Hepatocyte (in vitro differentiated cells): ENCODE results near the gene SKIL. TPM values are rescaled to one million over a fixed set of nuclear protein-coding genes. Genes with fewer than 3 reads are reported as not detected.
A peak's percentile ranks its signal among the peaks of the same experiment; 100 is the strongest.

Source experiments
- DNase-seq: peaks from one replicate; pipeline ENCODE4 v3.0.0-alpha.2; 2016; ENCODE audit warnings: low spot score
- H2AFZ ChIP-seq: fragments of 200-600 bp; sonication (generic); 2 replicates; pipeline ENCODE4 v1.6.0; 2016; ENCODE audit warnings: antibody characterized with exemption, mild to moderate bottlenecking
- H3K27ac ChIP-seq: fragments of 200-600 bp; sonication (generic); 2 replicates; pipeline ENCODE4 v1.5.1; 2016; ENCODE audit warnings: mild to moderate bottlenecking
- H3K27me3 ChIP-seq: fragments of 200-600 bp; sonication (generic); 2 replicates; pipeline ENCODE4 v1.6.1; 2016
- H3K36me3 ChIP-seq: fragments of 200-600 bp; sonication (generic); replicated peaks from 2 replicates; pipeline ENCODE4 v1.5.1; 2016; ENCODE audit warnings: low read depth; ENCODE audit not compliant: insufficient read depth
- H3K4me1 ChIP-seq: fragments of 200-600 bp; sonication (generic); 2 replicates; pipeline ENCODE4 v1.5.1; 2016; ENCODE audit warnings: mild to moderate bottlenecking, moderate library complexity; ENCODE audit not compliant: insufficient read depth
- H3K4me2 ChIP-seq: fragments of 200-600 bp; sonication (generic); 2 replicates; pipeline ENCODE4 v1.6.0; 2016
- H3K4me3 ChIP-seq: fragments of 200-600 bp; sonication (generic); 2 replicates; pipeline ENCODE4 v1.5.1; 2016; ENCODE audit warnings: mild to moderate bottlenecking
- H3K79me2 ChIP-seq: fragments of 200-600 bp; sonication (generic); 2 replicates; pipeline ENCODE4 v1.6.0; 2017; ENCODE audit warnings: mild to moderate bottlenecking
- H3K9me2 ChIP-seq: fragments of 200-600 bp; sonication (generic); replicated peaks from 2 replicates; pipeline ENCODE4 v1.6.0; 2017; ENCODE audit warnings: mild to moderate bottlenecking; ENCODE audit not compliant: insufficient read depth
- H3K9me3 ChIP-seq: fragments of 200-600 bp; sonication (generic); 2 replicates; pipeline ENCODE4 v1.5.1; 2016; ENCODE audit warnings: low read depth, mild to moderate bottlenecking
- H4K20me1 ChIP-seq: fragments of 200-600 bp; sonication (generic); 2 replicates; pipeline ENCODE4 v1.6.0; 2016; ENCODE audit warnings: mild to moderate bottlenecking; ENCODE audit not compliant: insufficient read depth, poor library complexity, severe bottlenecking
- EZH2 ChIP-seq: fragments of 200-600 bp; sonication (generic); IDR thresholded peaks from 2 replicates; pipeline ENCODE4 v1.6.1; 2016; ENCODE audit warnings: antibody characterized with exemption, mild to moderate bottlenecking, borderline replicate concordance
- EZH2phosphoT487 ChIP-seq: fragments of 200-600 bp; sonication (generic); IDR thresholded peaks from one replicate; pipeline ENCODE4 v1.6.1; 2018; ENCODE audit warnings: antibody characterized with exemption, mild to moderate bottlenecking, low read depth, moderate library complexity; ENCODE audit not compliant: unreplicated experiment, severe bottlenecking
- WGBS: methylation state at CpG from one replicate; pipeline ENCODE4 v1.1.6; 2016; ENCODE audit warnings: low lambda C conversion rate; ENCODE audit errors: missing lambda C conversion rate; 5-methylcytosine and 5-hydroxymethylcytosine counted together
- polyA plus RNA-seq: library from polyadenylated mRNA; unstranded; fragments of >200 nt; fragmentation: Nextera tagmentation; extraction: Ambion mirVana; gene quantifications from 2 replicates; pipeline ENCODE4 v1.2.1, GENCODE V29; 2016
- total RNA-seq: library from RNA; depleted of rRNA; stranded (reverse); fragments of >200 nt; gene quantifications from 2 replicates; pipeline ENCODE4 v1.2.3, GENCODE V29; 2014
- TF ChIP-seq, protein P1 (sequence below): fragments of 200-600 bp; sonication (generic); IDR thresholded peaks from 2 replicates; pipeline ENCODE4 v1.5.1; 2016; ENCODE audit warnings: antibody characterized with exemption, mild to moderate bottlenecking; ENCODE audit not compliant: poor library complexity

SKIL gene
- total and polyA plus RNA-seq, 2 experiments from 2014 or later: 28.9 to 87.5 TPM

DNA sequence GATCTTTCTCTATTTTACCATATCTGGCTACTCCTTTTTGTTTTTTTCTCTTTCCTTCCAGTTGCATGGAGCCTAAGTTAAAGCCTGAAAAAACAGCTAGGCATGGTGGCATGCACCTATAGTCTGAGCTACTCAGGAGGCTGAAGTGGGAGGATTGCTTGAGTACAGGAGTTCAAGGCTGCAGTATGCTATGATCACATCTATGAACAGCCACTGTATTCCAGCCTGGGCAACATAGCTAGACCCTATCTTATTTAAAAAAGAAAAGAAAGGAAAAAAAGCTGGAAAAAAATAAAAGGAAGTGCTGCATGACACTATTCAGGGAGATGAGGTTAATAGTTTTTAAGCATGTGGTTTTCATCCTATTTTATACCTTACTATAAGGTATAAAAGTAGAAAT lies 4.0 kb upstream of the SKIL start:
- Histone ChIP-seq H3K79me2 (peaks cover 2% of the 10 kb centered on the region), H4K20me1 (no peaks in the 10 kb centered on the region), H3K27ac (no peak overlapping the region), H3K4me2 (no peak overlapping the region), H3K27me3 (no peaks in the 10 kb centered on the region), H3K4me1 (peaks cover 20% of the 10 kb centered on the region), H2AFZ (no peak overlapping the region), H3K9me3 (no peaks in the 10 kb centered on the region), H3K36me3 (no peaks in the 10 kb centered on the region), H3K4me3 (no peak overlapping the region), H3K9me2 (no peaks in the 10 kb centered on the region)
- DNase-seq: no peak
- TF ChIP-seq, protein P1, sequence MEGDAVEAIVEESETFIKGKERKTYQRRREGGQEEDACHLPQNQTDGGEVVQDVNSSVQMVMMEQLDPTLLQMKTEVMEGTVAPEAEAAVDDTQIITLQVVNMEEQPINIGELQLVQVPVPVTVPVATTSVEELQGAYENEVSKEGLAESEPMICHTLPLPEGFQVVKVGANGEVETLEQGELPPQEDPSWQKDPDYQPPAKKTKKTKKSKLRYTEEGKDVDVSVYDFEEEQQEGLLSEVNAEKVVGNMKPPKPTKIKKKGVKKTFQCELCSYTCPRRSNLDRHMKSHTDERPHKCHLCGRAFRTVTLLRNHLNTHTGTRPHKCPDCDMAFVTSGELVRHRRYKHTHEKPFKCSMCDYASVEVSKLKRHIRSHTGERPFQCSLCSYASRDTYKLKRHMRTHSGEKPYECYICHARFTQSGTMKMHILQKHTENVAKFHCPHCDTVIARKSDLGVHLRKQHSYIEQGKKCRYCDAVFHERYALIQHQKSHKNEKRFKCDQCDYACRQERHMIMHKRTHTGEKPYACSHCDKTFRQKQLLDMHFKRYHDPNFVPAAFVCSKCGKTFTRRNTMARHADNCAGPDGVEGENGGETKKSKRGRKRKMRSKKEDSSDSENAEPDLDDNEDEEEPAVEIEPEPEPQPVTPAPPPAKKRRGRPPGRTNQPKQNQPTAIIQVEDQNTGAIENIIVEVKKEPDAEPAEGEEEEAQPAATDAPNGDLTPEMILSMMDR: no peak
- TF ChIP-seq EZH2phosphoT487 (no peak), EZH2 (no peak)

DNA sequence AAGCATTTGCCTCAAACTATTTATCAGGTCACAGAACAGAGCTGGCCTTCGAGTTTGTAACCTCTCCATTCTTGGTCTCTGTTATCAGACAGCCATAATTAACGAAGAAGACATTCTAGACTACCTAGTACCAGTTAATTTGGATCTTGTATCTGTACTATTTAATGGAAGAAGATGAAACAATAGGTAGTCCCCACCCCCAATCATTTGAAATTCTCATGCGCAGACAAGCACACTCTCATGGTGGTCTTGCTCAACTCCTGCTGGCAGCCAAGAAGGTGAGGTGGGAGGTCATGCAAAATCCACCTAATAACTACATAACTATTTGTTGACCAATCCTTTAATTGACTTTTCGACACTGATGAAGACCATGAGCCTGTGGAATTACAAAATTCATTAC lies 2.8 kb upstream of the SKIL start:
- H3K27ac ChIP-seq: peak overlapping the region; percentile 96
- no peak for DNase-seq
- 67% methylated on average over 4 of the region's 4 CpGs for WGBS

DNA sequence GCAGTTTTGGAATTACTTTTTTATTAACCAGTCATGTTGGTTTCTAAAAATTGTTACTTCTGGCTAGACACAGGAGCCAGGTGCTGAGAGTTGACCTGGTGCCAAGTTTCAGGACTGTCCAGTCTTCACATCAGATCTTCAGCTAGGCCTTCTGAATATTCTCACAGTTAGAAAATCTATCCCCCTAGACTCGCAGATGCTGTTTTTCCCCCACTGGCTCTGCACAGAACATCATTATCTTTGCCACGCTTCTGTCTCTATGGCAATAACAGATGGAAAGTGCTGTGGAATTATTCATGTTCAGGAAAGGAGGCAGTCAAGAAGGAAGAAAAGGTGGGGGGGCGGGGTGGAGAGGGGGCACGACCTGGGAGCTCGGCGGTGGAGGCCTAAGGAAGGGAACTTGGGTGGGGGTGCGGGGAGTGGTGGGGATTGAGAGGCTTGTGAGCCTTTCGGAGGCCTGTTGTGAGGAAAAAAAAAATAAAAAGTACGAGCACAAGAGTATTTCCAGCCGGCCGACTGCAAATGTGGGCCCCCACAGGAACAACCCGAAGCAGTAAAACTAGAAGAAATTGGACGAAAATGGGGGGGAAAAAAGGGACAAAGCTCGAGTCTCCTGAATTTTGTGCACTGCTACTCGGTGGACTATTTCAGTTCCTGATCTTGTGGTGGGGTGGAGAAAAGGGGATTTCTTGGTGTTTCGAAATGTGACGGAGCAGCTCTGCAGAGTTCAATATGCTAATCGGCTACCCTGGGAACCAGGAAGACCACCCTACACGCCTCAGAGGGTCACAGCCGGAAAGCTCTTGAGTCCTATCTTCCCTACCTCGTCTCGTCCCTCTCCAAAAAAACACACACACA lies 1.5 kb upstream of the SKIL start:
- peak overlapping the region; percentile 96 for H3K27ac ChIP-seq
- H3K79me2 ChIP-seq: peaks cover 27% of the 10 kb centered on the region
- H4K20me1 ChIP-seq: peaks cover 19% of the 10 kb centered on the region
- H3K4me3 ChIP-seq: peak overlapping the region; percentile 14
- H3K36me3 ChIP-seq: no peaks in the 10 kb centered on the region
- no peaks in the 10 kb centered on the region for H3K9me3 ChIP-seq
- H3K4me2 ChIP-seq: peak overlapping the region; percentile 72
- peaks cover 22% of the 10 kb centered on the region for H3K4me1 ChIP-seq
- TF ChIP-seq, protein P1: no peak
- no peak for TF ChIP-seq EZH2phosphoT487
- no peak for TF ChIP-seq EZH2
- H3K27me3 ChIP-seq: no peaks in the 10 kb centered on the region
- no peaks in the 10 kb centered on the region for H3K9me2 ChIP-seq
- WGBS: 4% methylated on average over 18 of the region's 22 CpGs
- peak; percentile 76 for DNase-seq
- peak overlapping the region; percentile 22 for H2AFZ ChIP-seq

More for the DNA sequence above, 2.8 kb upstream of the SKIL start:
- TF ChIP-seq EZH2phosphoT487 (no peak), EZH2 (no peak)
- TF ChIP-seq, protein P1: no peak
- H3K27me3 ChIP-seq: no peaks in the 10 kb centered on the region
- peak overlapping the region; percentile 72 for H3K4me2 ChIP-seq
- no peak overlapping the region for H3K4me3 ChIP-seq
- no peaks in the 10 kb centered on the region for H3K9me2 ChIP-seq
- H4K20me1 ChIP-seq: peaks cover 8% of the 10 kb centered on the region
- peaks cover 15% of the 10 kb centered on the region for H3K79me2 ChIP-seq
- no peaks in the 10 kb centered on the region for H3K36me3 ChIP-seq
- H2AFZ ChIP-seq: no peak overlapping the region
- H3K9me3 ChIP-seq: no peaks in the 10 kb centered on the region
- H3K4me1 ChIP-seq: peaks cover 20% of the 10 kb centered on the region
